Activated T-helper 2 cell treated with anti-CD3 and anti-CD28 coated beads, Interferon-gamma antibody, Interleukin-2, Interleukin-4, amounts not matched to agents 10 μg/mL and 5 μg/mL and 100 μg/mL, durations not matched to agents 14 hours and 24 hours and 36 hours (primary cell): ENCODE data around the gene MYD88. TPM values are rescaled to one million over a fixed set of nuclear protein-coding genes. Genes with fewer than 3 reads are reported as not detected.
"Not testable (repeated sequence)": the region's sequence is repeated elsewhere in the genome, so short reads cannot be mapped to it uniquely, and the experiment has no call there.

Experiments
- DNase-seq: peaks from one replicate; pipeline ENCODE4 v3.0.0; 2021; ENCODE audit warnings: low spot score
- H3K27ac Mint-ChIP-seq: one replicate; pipeline ENCODE4 v1.8.0; 2021; ENCODE audit warnings: mixed read lengths
- H3K27me3 Mint-ChIP-seq: one replicate; pipeline ENCODE4 v1.8.0; 2021; ENCODE audit warnings: low read depth, mixed read lengths
- H3K36me3 Mint-ChIP-seq: one replicate; pipeline ENCODE4 v1.8.0; 2021; ENCODE audit warnings: low read depth, mixed read lengths
- H3K4me1 Mint-ChIP-seq: one replicate; pipeline ENCODE4 v1.8.0; 2021; ENCODE audit warnings: low read depth, mixed read lengths
- H3K4me3 Mint-ChIP-seq: one replicate; pipeline ENCODE4 v1.8.0; 2021; ENCODE audit warnings: low read depth, mild to moderate bottlenecking, moderate library complexity, mixed read lengths
- H3K9me3 Mint-ChIP-seq: one replicate; pipeline ENCODE4 v1.8.0; 2021; ENCODE audit warnings: mixed read lengths
- intact Hi-C: fragments of 100-400 bp; cut with micrococcal nuclease; formaldehyde crosslinking; loops from one replicate; pipeline ENCODE4 v1.15.1; 2023
- total RNA-seq: library from RNA; stranded (reverse); gene quantifications from 2 replicates; pipeline ENCODE4 v1.2.3, GENCODE V29; 2022

The MYD88 gene
- total RNA-seq, 1 donor from 2014 or later, result 36.5 TPM

GRCh38 chr3:38158472-38158871, 20.0 kb downstream of the MYD88 start:
- Mint-ChIP-seq H3K4me3 (no peak overlapping the region), H3K36me3 (no peaks in the 10 kb centered on the region), H3K27me3 (no peaks in the 10 kb centered on the region), H3K4me1 (peaks cover 12% of the 10 kb centered on the region), H3K27ac (no peak overlapping the region), H3K9me3 (no peaks in the 10 kb centered on the region)
- DNase-seq, result no peak
- intact Hi-C loops, result no loop called here

- DNase-seq, H3K27me3 Mint-ChIP-seq, H3K9me3 Mint-ChIP-seq, H3K36me3 Mint-ChIP-seq, H3K4me3 Mint-ChIP-seq, H3K27ac Mint-ChIP-seq: not testable (repeated sequence)
- intact Hi-C loops, result loop anchor here (10.0 kb wide), 1 partner anchor 256 kb away; no protein-coding TSS in a partner anchor
- H3K4me1 Mint-ChIP-seq, result peaks cover 12% of the 10 kb centered on the region
These were observed 22.2 kb downstream of the MYD88 start for GRCh38 chr3:38160704-38161103.

GRCh38 chr3:38163117-38163840, 24.8 kb downstream of the MYD88 start:
- peaks cover 31% of the 10 kb centered on the region for H3K4me1 Mint-ChIP-seq
- H3K27ac Mint-ChIP-seq, result no peak overlapping the region
- peaks cover 22% of the 10 kb centered on the region for H3K36me3 Mint-ChIP-seq
- H3K4me3 Mint-ChIP-seq, result peak overlapping the region; percentile 23
- no peaks in the 10 kb centered on the region for H3K9me3 Mint-ChIP-seq
- intact Hi-C loops, result loop anchor here (10.0 kb wide), 1 partner anchor 258 kb away; no protein-coding TSS in a partner anchor
- no peaks in the 10 kb centered on the region for H3K27me3 Mint-ChIP-seq
- no peak for DNase-seq

- H3K4me3 Mint-ChIP-seq, result peak overlapping the region; percentile 93
- DNase-seq, result no peak
- intact Hi-C loops, result loop anchor here (1.0 to 10.0 kb wide), 4 partner anchors 12 to 259 kb away; no protein-coding TSS in a partner anchor
- H3K27me3 Mint-ChIP-seq, result no peaks in the 10 kb centered on the region
- peak overlapping the region; percentile 99 for H3K27ac Mint-ChIP-seq
- H3K4me1 Mint-ChIP-seq, result peaks cover 38% of the 10 kb centered on the region
- no peaks in the 10 kb centered on the region for H3K9me3 Mint-ChIP-seq
- H3K36me3 Mint-ChIP-seq, result peaks cover 30% of the 10 kb centered on the region
These were observed 25.6 kb downstream of the MYD88 start for GRCh38 chr3:38163841-38164642.

- Mint-ChIP-seq H3K9me3 (no peaks in the 10 kb centered on the region), H3K27ac (peak overlapping the region; percentile 99), H3K36me3 (peaks cover 34% of the 10 kb centered on the region), H3K27me3 (no peaks in the 10 kb centered on the region), H3K4me3 (peak overlapping the region; percentile 93), H3K4me1 (peaks cover 43% of the 10 kb centered on the region)
- DNase-seq, result no peak
- intact Hi-C loops, result loop anchor here (1.0 to 10.0 kb wide), 4 partner anchors 12 to 260 kb away; no protein-coding TSS in a partner anchor
These were observed 26.1 kb downstream of the MYD88 start for GRCh38 chr3:38164643-38164951.

- DNase-seq, result peak; percentile 96
- no peaks in the 10 kb centered on the region for H3K9me3 Mint-ChIP-seq
- H3K27me3 Mint-ChIP-seq, result no peaks in the 10 kb centered on the region
- peak within 1 kb of the TSS; percentile 93 for H3K4me3 Mint-ChIP-seq
- H3K4me1 Mint-ChIP-seq, result peaks cover 44% of the 10 kb centered on the region
- intact Hi-C loops, result loop anchor here (1.0 to 10.0 kb wide), 6 partner anchors 13 to 260 kb away; partner anchors contain the start of gene ACAA1
- peaks cover 35% of the 10 kb centered on the region for H3K36me3 Mint-ChIP-seq
- peak within 1 kb of the TSS; percentile 99 for H3K27ac Mint-ChIP-seq
These were observed 26.7 kb downstream of the MYD88 start, which contains the start of gene OXSR1 for GRCh38 chr3:38164952-38165721. OXSR1 (plus strand) TSS chr3:38165537; CDS start chr3:38165877, 340 bp downstream.

GRCh38 chr3:38165722-38166387, 27.4 kb downstream of the MYD88 start:
- Mint-ChIP-seq H3K9me3 (no peaks in the 10 kb centered on the region), H3K4me1 (peaks cover 51% of the 10 kb centered on the region), H3K36me3 (peaks cover 35% of the 10 kb centered on the region), H3K27me3 (no peaks in the 10 kb centered on the region), H3K27ac (peak overlapping the region; percentile 99), H3K4me3 (peak overlapping the region; percentile 93)
- intact Hi-C loops, result loop anchor here (1.0 to 10.0 kb wide), 6 partner anchors 25 to 261 kb away; partner anchors contain the start of genes ACAA1 and XYLB
- DNase-seq, result no peak

GRCh38 chr3:38167591-38167990, 29.1 kb downstream of the MYD88 start:
- Mint-ChIP-seq H3K36me3 (peaks cover 35% of the 10 kb centered on the region), H3K4me3 (peak overlapping the region; percentile 56), H3K9me3 (no peaks in the 10 kb centered on the region), H3K27ac (no peak overlapping the region), H3K4me1 (peaks cover 65% of the 10 kb centered on the region), H3K27me3 (no peaks in the 10 kb centered on the region)
- no peak for DNase-seq
- intact Hi-C loops, result loop anchor here (2.0 to 10.0 kb wide), 3 partner anchors 90 to 263 kb away; partner anchors contain the start of gene XYLB

- Mint-ChIP-seq H3K9me3 (no peaks in the 10 kb centered on the region), H3K4me1 (peaks cover 69% of the 10 kb centered on the region), H3K4me3 (peak overlapping the region; percentile 34), H3K27ac (peak overlapping the region; percentile 30), H3K36me3 (peaks cover 35% of the 10 kb centered on the region), H3K27me3 (no peaks in the 10 kb centered on the region)
- DNase-seq, result no peak
- intact Hi-C loops, result loop anchor here (5.0 to 10.0 kb wide), 2 partner anchors 89 to 264 kb away; no protein-coding TSS in a partner anchor
These were observed 29.9 kb downstream of the MYD88 start for GRCh38 chr3:38168151-38169026.

GRCh38 chr3:38169027-38169317, 30.5 kb downstream of the MYD88 start:
- H3K36me3 Mint-ChIP-seq, result peaks cover 35% of the 10 kb centered on the region
- H3K9me3 Mint-ChIP-seq, result no peaks in the 10 kb centered on the region
- peak overlapping the region; percentile 18 for H3K27ac Mint-ChIP-seq
- H3K4me3 Mint-ChIP-seq, result no peak overlapping the region
- no peak for DNase-seq
- peaks cover 72% of the 10 kb centered on the region for H3K4me1 Mint-ChIP-seq
- intact Hi-C loops, result loop anchor here (5.0 to 10.0 kb wide), 2 partner anchors 88 to 264 kb away; no protein-coding TSS in a partner anchor
- no peaks in the 10 kb centered on the region for H3K27me3 Mint-ChIP-seq

- DNase-seq, result no peak
- no peak overlapping the region for H3K4me3 Mint-ChIP-seq
- H3K4me1 Mint-ChIP-seq, result peaks cover 73% of the 10 kb centered on the region
- no peak overlapping the region for H3K27ac Mint-ChIP-seq
- H3K36me3 Mint-ChIP-seq, result peaks cover 35% of the 10 kb centered on the region
- no peaks in the 10 kb centered on the region for H3K27me3 Mint-ChIP-seq
- H3K9me3 Mint-ChIP-seq, result no peaks in the 10 kb centered on the region
- intact Hi-C loops, result no loop called here
These were observed 32.3 kb downstream of the MYD88 start for GRCh38 chr3:38170722-38171121.
